Ishikawa (cell line): Measurements from ENCODE around the gene SH3RF3.

ENCODE experiments used
- CEBPB ChIP-seq: IDR thresholded peaks from 2 replicates; pipeline ENCODE4 v1.6.1; 2012
- CREB1 ChIP-seq: IDR thresholded peaks from 2 replicates; pipeline ENCODE4 v1.6.1; 2012; ENCODE audit warnings: low read depth
- EGR1 ChIP-seq: IDR thresholded peaks from 2 replicates; pipeline ENCODE4 v1.6.1; 2012
- EP300 ChIP-seq: IDR thresholded peaks from 2 replicates; pipeline ENCODE4 v1.6.1; 2012; ENCODE audit warnings: borderline replicate concordance
- FOXM1 ChIP-seq: IDR thresholded peaks from 2 replicates; pipeline ENCODE4 v1.6.1; 2012; ENCODE audit warnings: low read depth, borderline replicate concordance
- NFIC ChIP-seq: IDR thresholded peaks from 2 replicates; pipeline ENCODE4 v1.6.1; 2012
- RAD21 ChIP-seq: IDR thresholded peaks from 2 replicates; pipeline ENCODE4 v1.6.1; 2012; ENCODE audit warnings: low read depth
- TAF1 ChIP-seq: IDR thresholded peaks from 2 replicates; pipeline ENCODE4 v1.6.1; 2012; ENCODE audit warnings: low read depth, mild to moderate bottlenecking
- TCF12 ChIP-seq: IDR thresholded peaks from 2 replicates; pipeline ENCODE4 v1.6.1; 2012; ENCODE audit warnings: low read depth
- TEAD4 ChIP-seq: IDR thresholded peaks from 2 replicates; pipeline ENCODE4 v1.6.1; 2012
- YY1 ChIP-seq: IDR thresholded peaks from 2 replicates; pipeline ENCODE4 v1.6.1; 2012; ENCODE audit warnings: low read depth
- ZBTB7A ChIP-seq: IDR thresholded peaks from 2 replicates; pipeline ENCODE4 v1.6.1; 2012; ENCODE audit warnings: low read depth
- TF ChIP-seq, protein P1 (sequence below): IDR thresholded peaks from 2 replicates; pipeline ENCODE4 v1.6.1; 2012
- TF ChIP-seq, protein P2 (sequence below): IDR thresholded peaks from 2 replicates; pipeline ENCODE4 v1.6.1; 2012; ENCODE audit warnings: low read depth, mild to moderate bottlenecking
- TF ChIP-seq, protein P3 (sequence below): IDR thresholded peaks from 2 replicates; pipeline ENCODE4 v1.6.1; 2012

SH3RF3 gene

DNA sequence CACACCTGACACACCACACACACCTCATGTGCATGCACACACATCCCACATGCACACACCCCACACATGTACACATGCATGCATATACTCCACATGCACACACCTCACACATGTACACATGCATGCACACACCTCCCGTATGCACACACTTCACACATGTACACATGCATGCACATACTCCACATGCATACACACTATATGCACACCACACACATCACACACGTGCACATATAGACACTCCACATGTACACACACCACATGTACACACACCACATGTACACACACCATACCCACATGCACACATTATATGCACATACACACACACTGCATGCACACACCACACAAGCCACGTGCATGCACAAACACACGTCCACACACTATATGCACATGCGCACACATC, 384.2 kb downstream of the SH3RF3 start:
- TF ChIP-seq FOXM1 = no peak
- TF ChIP-seq, protein P1, sequence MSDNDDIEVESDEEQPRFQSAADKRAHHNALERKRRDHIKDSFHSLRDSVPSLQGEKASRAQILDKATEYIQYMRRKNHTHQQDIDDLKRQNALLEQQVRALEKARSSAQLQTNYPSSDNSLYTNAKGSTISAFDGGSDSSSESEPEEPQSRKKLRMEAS = no peak
- TF ChIP-seq NFIC = no peak
- TF ChIP-seq, protein P2, sequence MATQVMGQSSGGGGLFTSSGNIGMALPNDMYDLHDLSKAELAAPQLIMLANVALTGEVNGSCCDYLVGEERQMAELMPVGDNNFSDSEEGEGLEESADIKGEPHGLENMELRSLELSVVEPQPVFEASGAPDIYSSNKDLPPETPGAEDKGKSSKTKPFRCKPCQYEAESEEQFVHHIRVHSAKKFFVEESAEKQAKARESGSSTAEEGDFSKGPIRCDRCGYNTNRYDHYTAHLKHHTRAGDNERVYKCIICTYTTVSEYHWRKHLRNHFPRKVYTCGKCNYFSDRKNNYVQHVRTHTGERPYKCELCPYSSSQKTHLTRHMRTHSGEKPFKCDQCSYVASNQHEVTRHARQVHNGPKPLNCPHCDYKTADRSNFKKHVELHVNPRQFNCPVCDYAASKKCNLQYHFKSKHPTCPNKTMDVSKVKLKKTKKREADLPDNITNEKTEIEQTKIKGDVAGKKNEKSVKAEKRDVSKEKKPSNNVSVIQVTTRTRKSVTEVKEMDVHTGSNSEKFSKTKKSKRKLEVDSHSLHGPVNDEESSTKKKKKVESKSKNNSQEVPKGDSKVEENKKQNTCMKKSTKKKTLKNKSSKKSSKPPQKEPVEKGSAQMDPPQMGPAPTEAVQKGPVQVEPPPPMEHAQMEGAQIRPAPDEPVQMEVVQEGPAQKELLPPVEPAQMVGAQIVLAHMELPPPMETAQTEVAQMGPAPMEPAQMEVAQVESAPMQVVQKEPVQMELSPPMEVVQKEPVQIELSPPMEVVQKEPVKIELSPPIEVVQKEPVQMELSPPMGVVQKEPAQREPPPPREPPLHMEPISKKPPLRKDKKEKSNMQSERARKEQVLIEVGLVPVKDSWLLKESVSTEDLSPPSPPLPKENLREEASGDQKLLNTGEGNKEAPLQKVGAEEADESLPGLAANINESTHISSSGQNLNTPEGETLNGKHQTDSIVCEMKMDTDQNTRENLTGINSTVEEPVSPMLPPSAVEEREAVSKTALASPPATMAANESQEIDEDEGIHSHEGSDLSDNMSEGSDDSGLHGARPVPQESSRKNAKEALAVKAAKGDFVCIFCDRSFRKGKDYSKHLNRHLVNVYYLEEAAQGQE = no peak
- no peak for TF ChIP-seq TEAD4
- no peak for TF ChIP-seq CREB1
- no peak for TF ChIP-seq CEBPB
- TF ChIP-seq, protein P3, sequence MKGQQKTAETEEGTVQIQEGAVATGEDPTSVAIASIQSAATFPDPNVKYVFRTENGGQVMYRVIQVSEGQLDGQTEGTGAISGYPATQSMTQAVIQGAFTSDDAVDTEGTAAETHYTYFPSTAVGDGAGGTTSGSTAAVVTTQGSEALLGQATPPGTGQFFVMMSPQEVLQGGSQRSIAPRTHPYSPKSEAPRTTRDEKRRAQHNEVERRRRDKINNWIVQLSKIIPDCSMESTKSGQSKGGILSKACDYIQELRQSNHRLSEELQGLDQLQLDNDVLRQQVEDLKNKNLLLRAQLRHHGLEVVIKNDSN = no peak
- no peak for TF ChIP-seq TCF12

DNA sequence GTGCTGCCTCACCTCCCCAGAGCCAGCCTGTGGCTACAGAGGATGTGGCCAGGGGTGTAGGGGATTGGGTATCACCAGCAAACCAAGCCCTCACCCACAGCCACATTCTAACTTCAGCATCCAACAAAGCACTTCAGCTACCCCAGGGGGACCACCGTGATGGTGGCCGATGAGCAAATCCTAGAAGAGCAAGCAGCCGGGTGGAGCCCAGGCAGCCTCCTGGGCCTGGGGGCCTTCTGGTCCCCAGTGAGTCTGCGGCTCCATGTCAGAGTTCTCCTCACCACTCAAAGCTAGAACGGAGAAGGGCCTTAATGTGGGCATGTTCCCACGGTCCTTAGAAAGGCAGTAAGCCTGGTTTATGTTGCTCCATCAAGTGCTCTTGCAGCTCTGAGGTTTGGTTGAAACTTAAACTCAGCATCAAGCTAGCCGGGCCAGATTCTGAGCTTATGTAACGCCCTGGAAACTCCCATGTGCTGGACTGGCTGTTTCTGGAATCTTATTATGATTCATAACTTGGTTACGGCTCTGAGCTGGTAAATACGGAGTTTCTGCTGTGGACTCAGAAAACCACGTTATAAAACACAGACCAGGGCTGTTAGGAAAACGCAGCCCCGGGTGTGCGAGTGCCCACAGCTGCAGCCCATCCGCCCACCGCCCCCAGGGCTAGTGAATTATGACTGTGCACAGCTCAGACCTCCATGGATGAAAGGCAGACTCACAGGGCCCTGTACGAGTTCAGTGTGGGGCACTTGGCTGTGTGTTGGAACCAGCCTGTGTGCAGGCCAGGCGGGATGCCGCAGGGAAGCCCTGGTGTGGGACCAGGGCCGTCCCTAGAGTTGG, 385.0 kb downstream of the SH3RF3 start:
- TF ChIP-seq TEAD4 = no peak
- no peak for TF ChIP-seq EP300
- no peak for TF ChIP-seq NFIC
- TF ChIP-seq, protein P1 = no peak

DNA sequence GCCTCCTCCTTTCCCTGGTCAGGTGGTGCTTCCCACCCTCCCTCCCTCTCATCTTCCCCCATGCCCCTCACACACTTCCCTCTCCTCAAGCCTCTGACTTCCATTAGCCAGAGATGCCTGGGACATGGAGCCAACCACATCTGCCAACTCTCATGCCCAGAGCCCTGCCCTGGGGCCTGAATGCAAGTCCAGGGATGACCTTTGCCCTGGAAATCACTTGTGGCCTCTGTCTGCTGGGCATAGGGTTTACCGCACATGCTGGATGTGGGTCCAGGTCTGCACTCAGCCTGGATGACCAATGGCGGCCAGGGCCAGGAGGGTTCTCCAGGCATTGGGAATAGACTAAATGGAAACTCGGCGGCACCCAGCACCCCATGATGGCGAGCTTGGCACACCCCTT, 385.9 kb downstream of the SH3RF3 start:
- TF ChIP-seq TCF12 (no peak), NFIC (no peak), FOXM1 (no peak), TEAD4 (no peak), YY1 (no peak), TAF1 (no peak)
- TF ChIP-seq, protein P3 = no peak

DNA sequence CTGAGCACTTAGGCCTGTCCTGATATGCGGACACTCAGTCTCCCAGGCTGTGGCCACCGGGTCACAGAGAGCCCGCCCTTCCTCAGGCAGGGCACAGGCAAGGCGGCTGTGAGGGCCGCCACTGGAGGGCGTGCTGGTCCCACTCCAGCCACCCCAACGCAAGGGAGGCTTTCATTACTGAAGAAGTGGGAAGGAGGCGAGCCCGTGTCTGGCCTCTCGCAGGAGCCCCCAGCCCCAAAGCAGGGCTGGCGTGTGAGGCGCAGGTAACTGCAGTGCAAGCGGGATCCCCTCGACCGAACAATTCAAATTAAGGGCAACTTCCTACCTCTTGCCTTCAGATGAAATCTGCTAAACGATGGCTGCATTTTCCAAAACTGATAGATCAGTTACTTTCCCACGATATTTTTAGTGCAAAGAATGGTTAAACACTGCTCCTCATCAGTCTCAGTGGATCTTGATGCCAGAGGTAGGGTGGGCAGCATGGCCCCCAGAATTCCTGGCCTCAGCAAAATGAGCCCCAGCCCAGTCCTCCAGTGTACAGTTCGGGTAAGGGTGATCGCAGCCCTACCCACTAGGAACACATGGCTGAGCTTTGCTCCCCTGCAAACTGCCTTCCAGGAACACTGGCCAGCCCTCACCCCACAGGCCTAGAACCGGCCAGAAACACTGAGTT, 387.6 kb downstream of the SH3RF3 start:
- TF ChIP-seq EGR1 (no peak), CREB1 (no peak), FOXM1 (no peak), RAD21 (peak; percentile 84), ZBTB7A (no peak)
- TF ChIP-seq, protein P2 = no peak

DNA sequence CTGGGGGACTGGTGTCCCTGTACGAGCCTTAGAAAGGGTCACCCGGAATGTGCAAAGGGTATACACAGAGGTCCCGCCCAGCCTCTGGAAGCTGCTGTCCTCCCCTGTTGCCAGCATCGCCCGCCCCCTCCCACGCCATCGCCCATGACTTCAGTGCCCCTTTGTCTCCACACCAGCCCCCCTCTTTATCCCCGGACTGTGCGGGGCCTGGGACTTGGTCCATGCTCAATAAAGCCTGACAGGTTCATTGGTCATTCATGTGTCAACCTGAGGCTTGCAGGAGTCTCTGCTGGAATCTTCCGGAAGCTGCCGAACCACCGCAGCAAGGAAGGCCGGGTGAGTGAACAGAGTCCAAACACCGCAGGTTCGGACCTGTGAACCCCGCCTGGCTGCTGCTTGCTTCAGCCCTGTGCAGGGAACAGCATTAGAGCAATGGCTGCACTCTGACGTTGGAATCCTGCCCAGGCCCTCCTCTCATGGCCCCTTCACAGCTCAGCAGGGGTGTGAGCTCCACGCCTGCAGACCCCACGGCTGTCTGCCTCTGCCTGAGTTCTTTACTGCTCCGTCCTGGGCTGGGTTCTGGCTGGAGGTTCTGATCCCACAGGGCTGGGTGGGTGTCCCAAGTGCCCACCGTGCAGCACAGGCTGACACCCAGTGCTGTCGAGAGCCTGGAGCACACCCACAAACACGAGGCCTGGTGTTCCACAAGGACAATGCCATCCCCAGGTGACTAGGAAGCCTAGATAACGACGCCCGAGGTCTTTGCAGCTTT, 388.3 kb downstream of the SH3RF3 start:
- no peak for TF ChIP-seq YY1
- TF ChIP-seq NFIC = no peak
- TF ChIP-seq, protein P3 = no peak

DNA sequence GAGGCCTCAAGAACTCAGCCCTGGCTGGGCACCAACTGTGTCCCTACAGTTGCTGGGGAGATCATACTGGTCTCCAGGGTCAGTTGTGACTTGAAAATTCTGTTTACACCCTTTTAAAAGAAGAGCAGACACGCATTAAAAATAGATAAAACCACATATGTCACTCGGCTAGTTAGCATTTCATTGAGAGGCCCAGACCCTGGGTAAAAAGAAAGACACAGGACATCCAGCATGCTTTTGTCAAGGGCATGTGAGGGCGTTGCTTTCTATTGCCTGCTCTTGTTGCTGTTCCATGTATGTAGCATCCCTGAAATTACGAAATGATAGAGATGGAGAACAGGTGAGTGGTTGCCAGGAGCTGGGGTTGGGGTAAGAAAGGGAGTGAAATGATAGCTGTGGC, 390.5 kb downstream of the SH3RF3 start:
- TF ChIP-seq, protein P3 = no peak
- TF ChIP-seq TAF1 = no peak
